ENCODE data around the gene CREB5. TPM values are rescaled to one million over a fixed set of nuclear protein-coding genes. Genes with fewer than 3 reads are reported as not detected.

Gene CREB5
- total and polyA plus RNA-seq, 2 of the 13 experiments (the other 11 are each of a cell fraction or from before 2014, with no cell fraction given), result 0.38 to 0.71 TPM

- 0 out of 2 replicates have a peak, but pooled peaks have one; percentile 27 for TF ChIP-seq REPIN1 (CRISPR knock-in tag; IDR thresholded peaks at IDR 0.05; ENCODE audit: borderline replicate concordance, low read depth)
- no peak for TF ChIP-seq IKZF1 (IDR thresholded peaks at IDR 0.05)
- TF ChIP-seq MAFG (CRISPR knock-in tag; IDR thresholded peaks at IDR 0.05), result no peak
- 0 out of 2 replicates have a peak, but pooled peaks have one; percentile 61 for TF ChIP-seq ZNF280B (CRISPR knock-in tag; IDR thresholded peaks at IDR 0.05; ENCODE audit: borderline replicate concordance)
- peak; percentile 69 for TF ChIP-seq NR0B2 (CRISPR knock-in tag; IDR thresholded peaks at IDR 0.05)
- TF ChIP-seq KDM2A (CRISPR knock-in tag; IDR thresholded peaks at IDR 0.05; ENCODE audit: borderline replicate concordance, low read depth), result peak; percentile 60; the same call in 1 of the 2 replicates
- peak; percentile 73 for TF ChIP-seq POGZ (CRISPR knock-in tag; IDR thresholded peaks at IDR 0.05)
- TF ChIP-seq ZNF768 (CRISPR knock-in tag; IDR thresholded peaks at IDR 0.05), result 0 out of 2 replicates have a peak, but pooled peaks have one; percentile 51
- no peak for TF ChIP-seq CREM (IDR thresholded peaks at IDR 0.05)
- no peak for TF ChIP-seq CREM (CRISPR knock-in tag; IDR thresholded peaks at IDR 0.05)
- no peak for TF ChIP-seq PATZ1 (CRISPR knock-in tag; IDR thresholded peaks at IDR 0.05)
- no peak for TF ChIP-seq SP1 (IDR thresholded peaks at IDR 0.05)
- TF ChIP-seq SP1 (CRISPR knock-in tag; IDR thresholded peaks at IDR 0.05), result no peak
- no peak for TF ChIP-seq ZNF496 (CRISPR knock-in tag; IDR thresholded peaks at IDR 0.05; ENCODE audit: insufficient replicate concordance)
- 0 out of 2 replicates have a peak, but pooled peaks have one; percentile 49 for TF ChIP-seq ZNF710 (CRISPR knock-in tag; IDR thresholded peaks at IDR 0.05; ENCODE audit: borderline replicate concordance)
- TF ChIP-seq RBFOX2 (IDR thresholded peaks at IDR 0.05; ENCODE audit: low read depth, low read length), result no peak
- no peak for TF ChIP-seq PRDM15 (CRISPR knock-in tag; IDR thresholded peaks at IDR 0.05)
Measured at GRCh38 chr7:28853834-28854749, 441.8 kb downstream of the CREB5 start (continued).
